GM12801 (cell line): ENCODE measurements around the gene DPF3.

ENCODE experiments used
- TF ChIP-seq, protein P1 (sequence below): IDR thresholded peaks from one replicate; pipeline ENCODE4 v1.5.1; 2011; ENCODE audit warnings: control low read depth; ENCODE audit not compliant: insufficient read length; ENCODE audit errors: extremely low read depth

The DPF3 gene

DNA sequence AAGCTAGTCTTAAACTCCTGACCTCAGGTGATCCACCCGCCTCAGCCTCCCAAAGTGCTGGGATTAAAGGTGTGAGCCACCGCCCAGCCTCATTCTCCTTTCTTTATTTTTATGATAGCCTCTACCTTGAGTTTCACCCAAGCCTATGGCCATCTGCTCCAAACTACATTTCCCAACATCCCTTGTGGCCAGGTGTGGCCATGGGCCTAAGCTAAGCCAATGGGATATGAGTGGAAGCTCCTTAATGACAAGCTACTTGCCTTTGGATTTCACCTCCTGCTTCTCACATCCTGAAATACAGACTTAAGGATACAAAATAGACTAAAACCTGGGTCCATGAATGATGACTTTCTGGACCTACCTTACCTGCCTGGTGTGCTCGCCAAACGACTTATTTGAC lies 46.2 kb downstream of the DPF3 start:
- TF ChIP-seq, protein P1, sequence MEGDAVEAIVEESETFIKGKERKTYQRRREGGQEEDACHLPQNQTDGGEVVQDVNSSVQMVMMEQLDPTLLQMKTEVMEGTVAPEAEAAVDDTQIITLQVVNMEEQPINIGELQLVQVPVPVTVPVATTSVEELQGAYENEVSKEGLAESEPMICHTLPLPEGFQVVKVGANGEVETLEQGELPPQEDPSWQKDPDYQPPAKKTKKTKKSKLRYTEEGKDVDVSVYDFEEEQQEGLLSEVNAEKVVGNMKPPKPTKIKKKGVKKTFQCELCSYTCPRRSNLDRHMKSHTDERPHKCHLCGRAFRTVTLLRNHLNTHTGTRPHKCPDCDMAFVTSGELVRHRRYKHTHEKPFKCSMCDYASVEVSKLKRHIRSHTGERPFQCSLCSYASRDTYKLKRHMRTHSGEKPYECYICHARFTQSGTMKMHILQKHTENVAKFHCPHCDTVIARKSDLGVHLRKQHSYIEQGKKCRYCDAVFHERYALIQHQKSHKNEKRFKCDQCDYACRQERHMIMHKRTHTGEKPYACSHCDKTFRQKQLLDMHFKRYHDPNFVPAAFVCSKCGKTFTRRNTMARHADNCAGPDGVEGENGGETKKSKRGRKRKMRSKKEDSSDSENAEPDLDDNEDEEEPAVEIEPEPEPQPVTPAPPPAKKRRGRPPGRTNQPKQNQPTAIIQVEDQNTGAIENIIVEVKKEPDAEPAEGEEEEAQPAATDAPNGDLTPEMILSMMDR = no peak

DNA sequence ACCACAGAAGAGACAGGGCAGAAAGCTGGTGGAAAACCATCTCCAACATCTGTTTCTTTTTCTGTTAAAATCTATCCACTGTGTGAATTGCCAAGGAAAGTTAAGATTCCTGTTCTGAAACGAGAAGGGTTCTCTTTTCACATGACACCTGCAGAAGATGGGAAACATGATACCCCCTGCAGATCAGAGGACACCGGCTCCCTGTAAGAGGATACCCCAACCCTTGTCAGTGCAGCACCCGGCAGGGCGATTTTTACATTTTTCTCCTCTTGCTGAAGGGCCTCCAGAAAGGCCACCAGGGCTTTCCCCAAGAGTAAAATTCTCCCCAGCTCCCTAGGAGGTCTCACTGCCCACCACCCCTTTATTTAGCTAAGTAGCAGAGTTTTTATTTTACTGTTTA lies 48.2 kb downstream of the DPF3 start:
- TF ChIP-seq, protein P1 = no peak

DNA sequence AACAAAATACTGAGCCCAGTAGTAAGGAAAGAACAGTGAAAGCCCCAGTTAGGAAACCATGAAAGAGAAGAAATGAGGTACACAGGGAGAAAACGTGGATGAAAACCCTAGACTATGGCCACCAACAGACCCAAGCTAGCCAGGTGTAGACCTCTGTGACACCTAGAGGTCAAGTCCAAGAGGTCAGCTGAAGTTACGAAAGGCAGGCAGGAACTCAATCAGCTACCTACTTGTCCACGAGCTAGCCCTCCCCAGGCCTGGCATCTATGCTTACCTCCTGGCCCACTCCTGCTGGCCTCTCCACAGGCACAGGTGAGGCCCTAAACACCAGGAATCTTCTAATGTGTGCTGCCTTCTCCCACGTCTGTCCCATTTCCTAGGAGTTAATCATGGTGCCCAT lies 48.7 kb downstream of the DPF3 start:
- TF ChIP-seq, protein P1 = no peak

DNA sequence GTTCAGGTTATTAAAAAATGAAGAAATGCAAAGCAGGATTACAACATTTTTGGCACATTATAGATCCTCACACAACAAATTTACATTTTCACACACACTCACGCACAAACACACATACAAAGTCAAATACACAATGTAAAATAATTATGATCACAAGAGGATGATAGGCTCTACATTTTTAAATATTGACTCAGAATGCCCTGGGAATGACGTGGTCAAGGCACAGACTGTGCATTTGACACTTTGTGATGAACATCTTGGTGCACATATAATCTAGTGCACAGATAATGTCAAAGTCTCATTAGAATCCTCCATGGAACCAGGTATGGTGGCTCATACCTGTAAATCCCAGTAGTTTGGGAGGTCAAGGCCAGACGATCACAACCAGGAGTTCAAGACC lies 49.4 kb downstream of the DPF3 start:
- TF ChIP-seq, protein P1 = no peak

DNA sequence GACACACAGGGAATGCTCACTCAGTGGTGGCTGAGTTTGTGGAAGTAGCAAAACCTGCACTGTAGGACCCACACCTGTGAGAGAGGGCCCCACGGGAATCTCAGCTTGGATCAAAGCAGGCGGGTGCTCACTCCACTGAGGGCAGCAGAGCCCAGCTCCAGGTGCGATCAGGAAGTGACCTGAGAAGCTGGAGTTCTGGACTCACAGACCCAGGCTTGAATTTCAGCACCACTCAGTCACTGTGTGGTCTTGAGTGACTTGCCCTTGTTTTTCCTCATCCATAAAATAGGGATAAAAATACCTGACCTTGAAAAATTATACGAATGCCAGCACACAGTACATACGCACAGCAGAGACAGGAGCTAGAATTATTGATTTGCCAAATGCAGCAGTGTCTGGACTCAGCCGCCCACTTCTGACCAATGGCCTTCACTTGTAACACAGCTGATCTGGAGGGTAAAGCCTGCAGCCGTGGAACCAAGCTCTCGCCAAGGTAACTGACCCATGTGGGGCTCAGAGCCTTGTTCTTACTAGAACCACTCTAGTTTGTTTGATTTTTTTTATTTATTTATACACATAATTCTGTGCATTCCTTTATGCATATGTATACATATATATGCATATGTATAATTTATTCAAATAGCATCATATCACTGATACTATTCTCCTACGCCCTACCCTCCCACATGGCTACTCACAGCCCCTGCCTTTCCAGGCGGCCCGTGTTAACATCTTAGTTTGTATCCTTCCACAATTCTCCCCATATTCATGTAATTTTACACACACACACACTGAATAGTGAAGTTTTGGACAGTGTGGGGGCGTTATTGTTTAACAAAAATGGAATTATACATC lies 53.9 kb downstream of the DPF3 start:
- TF ChIP-seq, protein P1 = no peak

DNA sequence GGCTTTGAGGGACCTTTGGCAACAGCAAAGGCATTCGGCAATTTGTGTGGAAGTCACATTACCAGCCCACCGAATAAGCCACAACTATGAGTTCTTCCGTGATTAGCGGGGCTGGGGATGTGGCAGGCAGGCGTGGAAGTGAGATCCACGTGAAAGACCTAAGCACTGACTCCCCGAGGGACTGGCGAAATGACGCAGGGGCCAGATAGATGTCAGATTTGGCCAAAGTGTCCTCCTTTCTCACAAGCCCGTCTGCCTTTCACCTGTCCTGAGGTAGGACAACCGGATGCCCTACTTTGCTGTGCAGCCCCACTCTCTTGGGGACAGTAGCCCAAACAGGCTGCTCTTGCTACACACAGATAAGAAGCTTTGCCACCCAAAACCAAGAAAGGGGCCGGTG lies 54.5 kb downstream of the DPF3 start:
- TF ChIP-seq, protein P1 = no peak

DNA sequence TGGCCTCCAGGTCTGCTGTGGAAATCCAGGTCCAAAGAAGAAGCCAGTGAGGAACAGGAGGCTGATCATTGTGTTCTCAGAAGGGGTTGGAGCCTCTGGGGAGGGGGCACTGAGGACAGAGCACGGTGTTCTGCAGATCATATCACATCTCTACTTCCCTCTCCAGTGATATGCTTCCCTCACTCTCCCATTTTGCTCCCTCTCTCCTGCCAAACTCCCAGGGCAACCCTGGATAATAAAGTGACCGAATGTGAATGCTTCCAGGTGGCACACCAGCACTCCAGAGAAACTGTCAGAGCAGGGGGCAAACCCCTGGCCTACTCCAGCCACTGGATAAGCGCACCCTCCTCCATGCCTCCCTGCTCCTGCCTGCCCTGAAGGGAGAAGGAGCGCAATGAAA lies 57.8 kb downstream of the DPF3 start:
- TF ChIP-seq, protein P1 = no peak
